Right lobe of liver (tissue), 4 donors: ENCODE results near the gene EHD3.

Experiments
- CTCF ChIP-seq, 4 donors: fragments of 200-600 bp in 3 of 4; fragments of 450-650 bp in 1 of 4; IDR thresholded peaks; one replicate each; pipeline versions ENCODE4 v1.5.1 to v1.8.0; 2016 to 2022; ENCODE audit warnings: antibody characterized with exemption in 4 of 4, mild to moderate bottlenecking in 2 of 4
- POLR2A ChIP-seq: fragments of 450-650 bp; IDR thresholded peaks from one replicate; pipeline ENCODE4 v1.6.1; 2017; ENCODE audit warnings: antibody characterized with exemption, mild to moderate bottlenecking
- donor health status: DM: no; HTN: no; CAD: no.
- donor health status: DM: no; HTN: no; CAD: no.
- donor health status: DM: no; HTN: yes; CAD: no.

GRCh38 chr2:31200972-31201371 is 33.0 kb upstream of the EHD3 start:
- TF ChIP-seq CTCF (IDR thresholded peaks at IDR 0.05) = no peak
- TF ChIP-seq POLR2A = no peak
